Upper lobe of left lung (tissue), 6 donors: ENCODE results near the gene NRXN2. TPM values are rescaled to one million over a fixed set of nuclear protein-coding genes. Genes with fewer than 3 reads are reported as not detected.

Experiments used
- ATAC-seq, 2 donors: fragments of 200-7000 bp; cut with Tn5 transposase; one replicate each; pipeline ENCODE4 v1.9.1; 2022; ENCODE audit warnings: mild to moderate bottlenecking in 2 of 2, moderate library complexity in 2 of 2; ENCODE audit not compliant: low FRiP score in 2 of 2
- DNase-seq, 2 donors: peaks; one replicate each; pipeline ENCODE4 v3.0.0-alpha.2; 2019 to 2020
- H3K27ac ChIP-seq, 4 donors: fragments of 200-600 bp; sonication (generic); one replicate each; pipeline ENCODE4 v1.5.1; 2016 to 2019
- H3K27me3 ChIP-seq, 4 donors: fragments of 200-600 bp; sonication (generic); one replicate each; pipeline ENCODE4 v1.5.1; 2017 to 2019
- H3K36me3 ChIP-seq, 4 donors: fragments of 200-600 bp; sonication (generic); one replicate each; pipeline ENCODE4 v1.5.1; 2016 to 2019
- H3K4me1 ChIP-seq, 4 donors: fragments of 200-600 bp; sonication (generic); one replicate each; pipeline ENCODE4 v1.5.1; 2018 to 2019
- H3K4me3 ChIP-seq, 4 donors: fragments of 200-600 bp; sonication (generic); one replicate each; pipeline ENCODE4 v1.5.1; 2017 to 2019; ENCODE audit warnings: mild to moderate bottlenecking in 2 of 4, moderate library complexity in 1 of 4
- H3K9me3 ChIP-seq, 4 donors: fragments of 200-600 bp; sonication (generic); one replicate each; pipeline ENCODE4 v1.5.1; 2018 to 2019
- CTCF ChIP-seq, 6 experiments: fragments of 450-650 bp in 4 of 6; fragments of 200-600 bp in 2 of 6; sonication (generic) in 2 of 6; IDR thresholded peaks; one replicate each; pipeline ENCODE4 v1.5.1; 2016 to 2019; ENCODE audit warnings: antibody characterized with exemption in 6 of 6
- EP300 ChIP-seq, 4 donors: sonication (generic); formaldehyde crosslinking; IDR thresholded peaks; one replicate each; pipeline ENCODE4 v1.5.1; 2017; ENCODE audit warnings: antibody characterized with exemption in 4 of 4, control low read depth in 2 of 4
- POLR2A ChIP-seq, 4 donors: fragments of 450-650 bp; IDR thresholded peaks; one replicate each; pipeline ENCODE4 v1.5.1; 2016 to 2017; ENCODE audit warnings: antibody characterized with exemption in 4 of 4, mild to moderate bottlenecking in 2 of 4
- POLR2AphosphoS5 ChIP-seq, 2 donors: sonication (generic); formaldehyde crosslinking; IDR thresholded peaks; one replicate each; pipeline ENCODE4 v1.5.1; 2017; ENCODE audit warnings: antibody characterized with exemption in 2 of 2
- WGBS, 2 donors: methylation state at CpG; one replicate each; pipeline ENCODE4 v1.1.5; 2017 to 2018; 5-methylcytosine and 5-hydroxymethylcytosine counted together
- total RNA-seq, 6 donors: library from RNA; depleted of rRNA in 4 of 6; stranded (reverse); fragments of >200 nt in 4 of 6; gene quantifications; one replicate each; pipeline versions ENCODE4 v1.1.0 to v1.2.1, GENCODE V29; 2016 to 2021
- donor health status: DM: no; HTN: no; CAD: no; lungs with moderate emphysema.
- donor health status: DM: no; HTN: yes; CAD: no; lungs with severe emphysema.

The NRXN2 gene
- total RNA-seq, 6 donors from 2014 or later = 0.59 to 21.6 (median 2.9) TPM; not detected in 2

- no peak for ATAC-seq
- no peak overlapping the region for H3K4me3 ChIP-seq
- H3K9me3 ChIP-seq = no peaks in the 10 kb centered on the region
- TF ChIP-seq POLR2AphosphoS5 (IDR thresholded peaks at IDR 0.05) (no peak), CTCF (IDR thresholded peaks at IDR 0.05) (peak in 1 of 6 experiments; percentile 11), POLR2A (IDR thresholded peaks at IDR 0.05) (no peak)
- H3K4me1 ChIP-seq = peaks cover 19 to 37% (median 26%) of the 10 kb centered on the region in 4 donors
- WGBS, 2 donors = 90 to 92% methylated on average over 30 of the region's 30 CpGs
- DNase-seq = peak in 1 of 2 donors; percentile 80
- no peaks in the 10 kb centered on the region for H3K27me3 ChIP-seq
- peaks cover 56 to 87% (median 81%) of the 10 kb centered on the region in 4 donors for H3K36me3 ChIP-seq
- peak overlapping the region in 2 of 4 donors; percentile 20 to 50 for H3K27ac ChIP-seq
Measured at GRCh38 chr11:64765291-64765850, 42.4 kb upstream of the NRXN2 start.

- ATAC-seq = no peak
- H3K4me1 ChIP-seq = peaks cover 23 to 43% (median 29%) of the 10 kb centered on the region in 4 donors
- H3K27me3 ChIP-seq = no peaks in the 10 kb centered on the region
- DNase-seq = no peak
- no peak overlapping the region for H3K4me3 ChIP-seq
- no peak for TF ChIP-seq EP300 (IDR thresholded peaks at IDR 0.05)
- TF ChIP-seq CTCF (IDR thresholded peaks at IDR 0.05) = no peak
- TF ChIP-seq POLR2AphosphoS5 (IDR thresholded peaks at IDR 0.05) = no peak
- H3K9me3 ChIP-seq = no peaks in the 10 kb centered on the region
- WGBS, 2 donors = 86 to 89% methylated on average over 8 of the region's 8 CpGs
- peaks cover 52 to 81% (median 75%) of the 10 kb centered on the region in 4 donors for H3K36me3 ChIP-seq
- peak overlapping the region in 3 of 4 donors; percentile 20 to 67 (median 50) for H3K27ac ChIP-seq
Measured at GRCh38 chr11:64764753-64765152, 41.8 kb upstream of the NRXN2 start.

- Histone ChIP-seq H3K27me3 (no peaks in the 10 kb centered on the region), H3K4me3 (no peak overlapping the region), H3K36me3 (peaks cover 46 to 74% (median 68%) of the 10 kb centered on the region in 4 donors), H3K4me1 (peaks cover 26 to 49% (median 31%) of the 10 kb centered on the region in 4 donors), H3K27ac (peak overlapping the region in 3 of 4 donors; percentile 12 to 67 (median 50)), H3K9me3 (no peaks in the 10 kb centered on the region)
- TF ChIP-seq EP300 (IDR thresholded peaks at IDR 0.05) (no peak), POLR2AphosphoS5 (IDR thresholded peaks at IDR 0.05) (no peak), CTCF (IDR thresholded peaks at IDR 0.05) (no peak), POLR2A (IDR thresholded peaks at IDR 0.05) (no peak)
- ATAC-seq = no peak
- DNase-seq = no peak
- WGBS, 2 donors = 62 to 65% methylated on average over 11 of the region's 11 CpGs
Measured at GRCh38 chr11:64764040-64764611, 41.1 kb upstream of the NRXN2 start.

GRCh38 chr11:64763526-64764039 is 40.6 kb upstream of the NRXN2 start:
- Histone ChIP-seq H3K27me3 (no peaks in the 10 kb centered on the region), H3K27ac (peak overlapping the region in 3 of 4 donors; percentile 12 to 67 (median 50)), H3K4me1 (peaks cover 26 to 50% (median 31%) of the 10 kb centered on the region in 4 donors), H3K9me3 (no peaks in the 10 kb centered on the region), H3K36me3 (peaks cover 41 to 69% (median 63%) of the 10 kb centered on the region in 4 donors), H3K4me3 (no peak overlapping the region)
- WGBS, 2 donors = 83 to 89% methylated on average over 4 to 6 of the region's 6 CpGs
- no peak for TF ChIP-seq POLR2A (IDR thresholded peaks at IDR 0.05)
- TF ChIP-seq POLR2AphosphoS5 (IDR thresholded peaks at IDR 0.05) = no peak
- TF ChIP-seq CTCF (IDR thresholded peaks at IDR 0.05) = no peak
- TF ChIP-seq EP300 (IDR thresholded peaks at IDR 0.05) = no peak
- peak in 1 of 2 donors; percentile 26 for DNase-seq
- ATAC-seq = no peak
